ENCODE measurements around the gene ESRRA. TPM values are rescaled to one million over a fixed set of nuclear protein-coding genes. Genes with fewer than 3 reads are reported as not detected.

ESRRA gene
- total and polyA plus RNA-seq, 2 of the 8 experiments (the other 6 are each of a cell fraction or from before 2014, with no cell fraction given), result 18.2 to 37.0 TPM

- TF ChIP-seq KDM4A (IDR thresholded peaks at IDR 0.05; ENCODE audit: low read depth, low read length, severe bottlenecking) (no peak), MAX (IDR thresholded peaks at IDR 0.05) (no peak), TBP (IDR thresholded peaks at IDR 0.05; ENCODE audit: low read depth, low read length) (no peak), SAP30 (IDR thresholded peaks at IDR 0.05; ENCODE audit: insufficient read depth, insufficient replicate concordance, low read length) (no peak), EP300 (IDR thresholded peaks at IDR 0.05; ENCODE audit: borderline replicate concordance in 1 of 2, low read depth in 2 of 2, low read length in 2 of 2) (no peak)
- Histone ChIP-seq H2BK120ac (replicated peaks; ENCODE audit: low read depth, low read length) (no peak overlapping the region), H3K4me1 (replicated peaks in 1 of 4; ENCODE audit: control insufficient read depth in 3 of 4, insufficient read depth in 4 of 4, low read length in 3 of 4) (peaks cover 0 to 2% (median 0%) of the 10 kb centered on the region in 4 experiments; a peak in 4 of 7 replicates), H3K4me3 (ENCODE audit: extremely low read depth in 1 of 4, insufficient read depth in 2 of 4, low read depth in 3 of 4, low read length in 4 of 4) (no peak overlapping the region), H3K9me3 (ENCODE audit: insufficient read depth in 2 of 2, low read depth in 1 of 2, low read length in 1 of 2) (no peaks in the 10 kb centered on the region), H3K27ac (ENCODE audit: low read depth, low read length) (no peak overlapping the region), H3K23me2 (ENCODE audit: low read depth, low read length) (no peaks in the 10 kb centered on the region), H3K4me2 (ENCODE audit: insufficient read depth in 1 of 2, low read depth in 2 of 2, low read length in 2 of 2) (no peak overlapping the region), H2BK12ac (ENCODE audit: low read depth, low read length) (no peak overlapping the region), H3K79me1 (ENCODE audit: low read depth, low read length) (peaks cover 1% of the 10 kb centered on the region; the same call in 1 of the 2 replicates), H2AFZ (ENCODE audit: low read length) (no peak overlapping the region), H3K14ac (ENCODE audit: insufficient read length) (no peak overlapping the region), H3K4ac (replicated peaks; ENCODE audit: insufficient read length, low read depth, low read length) (no peak overlapping the region), H4K8ac (ENCODE audit: extremely low read depth, insufficient read depth, low read length) (no peak overlapping the region), H3K36me3 (ENCODE audit: control insufficient read depth in 2 of 4, insufficient read depth in 4 of 4, low read length in 3 of 4) (peaks cover 21 to 79% (median 42%) of the 10 kb centered on the region in 4 experiments), H3K56ac (replicated peaks; ENCODE audit: insufficient read length, low read depth, low read length) (no peak overlapping the region), H3K27me3 (replicated peaks in 1 of 4; ENCODE audit: control insufficient read depth in 3 of 4, extremely low read depth in 1 of 4, insufficient read depth in 3 of 4, low read length in 3 of 4) (no peaks in the 10 kb centered on the region), H2BK15ac (ENCODE audit: low read length) (no peak overlapping the region), H4K20me1 (replicated peaks in 1 of 2; ENCODE audit: control insufficient read depth in 1 of 2, insufficient read depth in 2 of 2, low read length in 2 of 2) (peaks cover 4 to 25% of the 10 kb centered on the region in 2 experiments), H4K91ac (replicated peaks; ENCODE audit: insufficient read length, low read length) (no peak overlapping the region), H2AK5ac (ENCODE audit: low read depth, low read length) (no peak overlapping the region), H3K18ac (ENCODE audit: extremely low read depth, low read length) (no peak overlapping the region), H4K5ac (ENCODE audit: insufficient read length, low read depth, low read length) (no peak overlapping the region), H3K9ac (replicated peaks in 1 of 4; ENCODE audit: extremely low read depth in 1 of 4, low read depth in 3 of 4, low read length in 3 of 4) (no peak overlapping the region), H3K79me2 (ENCODE audit: control insufficient read depth in 1 of 2, insufficient read depth in 2 of 2, low read length in 2 of 2) (peaks cover 0 to 7% of the 10 kb centered on the region in 2 experiments; a peak in 1 of 4 replicates), H3K23ac (ENCODE audit: insufficient read length) (no peak overlapping the region), H2BK5ac (ENCODE audit: low read depth, low read length) (no peak overlapping the region), H2BK20ac (ENCODE audit: low read length) (no peak overlapping the region)
- WGBS, 2 experiments (ENCODE audit: extremely low coverage in 1 of 2, insufficient coverage in 1 of 2, insufficient read length in 1 of 2, insufficient replicate concordance in 2 of 2, low coverage in 1 of 2, low lambda C conversion rate in 2 of 2, missing lambda C conversion rate in 1 of 2), result 85% methylated on average over 17 of the region's 24 CpGs; no CpG with 5 or more reads in 1 of the 2 experiments
- DNase-seq (ENCODE audit: low read depth in 1 of 2, low spot score in 2 of 2) (no peak), FAIRE-seq (no peak)
- ChIA-PET CTCF (ENCODE audit: partially characterized antibody) (interaction anchor here (1.0 to 5.9 kb wide), 4 partner anchors 7 to 82 kb away, joined by 3 to 62 read pairs (median 8); no protein-coding TSS in a partner anchor), POLR2A (ENCODE audit: partially characterized antibody) (interaction anchor here (0.8 to 7.1 kb wide), 8 partner anchors 8 to 53 kb away, joined by 3 to 101 read pairs (median 4); partner anchors contain the start of gene PPP1R14B)
Measured at GRCh38 chr11:64258356-64258755, 47.0 kb upstream of the ESRRA start.
